ENCODE measurements around the gene CSTF3. TPM values are rescaled to one million over a fixed set of nuclear protein-coding genes. Genes with fewer than 3 reads are reported as not detected.

Gene CSTF3
- total RNA-seq, 2 experiments from 2014 or later: 31.9 to 55.7 TPM

DNA sequence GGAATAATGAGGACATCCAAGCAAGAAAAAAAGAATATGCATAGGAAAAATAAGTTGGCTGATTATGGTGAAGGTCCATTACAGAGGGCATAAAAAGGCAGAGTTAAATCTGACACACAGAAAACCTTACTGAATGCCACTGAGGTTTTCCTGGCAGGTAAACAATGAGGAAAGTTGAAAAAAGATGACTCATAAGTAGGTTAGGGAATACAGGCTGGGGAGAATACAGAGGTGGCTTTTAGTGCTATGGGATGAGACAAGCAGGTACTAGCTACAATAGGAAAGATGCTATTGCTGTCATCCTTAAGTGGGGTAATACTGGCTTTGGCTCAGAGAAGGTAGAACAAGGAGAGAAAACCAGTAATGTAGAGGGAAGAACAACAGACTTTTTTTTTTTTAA, 44.7 kb downstream of the CSTF3 start:
- Histone ChIP-seq H3K36me3 (ENCODE audit: insufficient read depth, low read length) (no peaks in the 10 kb centered on the region), H3K27ac (ENCODE audit: low read depth, low read length, poor library complexity, severe bottlenecking) (no peak overlapping the region), H4K20me1 (ENCODE audit: insufficient read depth, low read length) (no peaks in the 10 kb centered on the region), H3K9me2 (ENCODE audit: insufficient read depth, low read length) (no peaks in the 10 kb centered on the region), H3K9me3 (ENCODE audit: low read length) (no peaks in the 10 kb centered on the region), H3K4me3 (ENCODE audit: low read depth, low read length, poor library complexity, severe bottlenecking) (no peak overlapping the region), H2AFZ (ENCODE audit: low read length) (no peak overlapping the region), H3K4me1 (ENCODE audit: insufficient read depth, low read length, poor library complexity, severe bottlenecking) (no peaks in the 10 kb centered on the region), H3K79me2 (ENCODE audit: insufficient read depth, low read depth, low read length) (no peaks in the 10 kb centered on the region), H3K4me2 (ENCODE audit: low read length) (no peak overlapping the region)
- DNase-seq (ENCODE audit: low spot score): no peak
- intact Hi-C loops (cut with micrococcal nuclease; ENCODE audit: unreplicated experiment): no loop called here
- POLR2A ChIA-PET: no interaction called here
- CTCF ChIA-PET (ENCODE audit: unreplicated experiment): no interaction called here
- TF ChIP-seq, protein P1, sequence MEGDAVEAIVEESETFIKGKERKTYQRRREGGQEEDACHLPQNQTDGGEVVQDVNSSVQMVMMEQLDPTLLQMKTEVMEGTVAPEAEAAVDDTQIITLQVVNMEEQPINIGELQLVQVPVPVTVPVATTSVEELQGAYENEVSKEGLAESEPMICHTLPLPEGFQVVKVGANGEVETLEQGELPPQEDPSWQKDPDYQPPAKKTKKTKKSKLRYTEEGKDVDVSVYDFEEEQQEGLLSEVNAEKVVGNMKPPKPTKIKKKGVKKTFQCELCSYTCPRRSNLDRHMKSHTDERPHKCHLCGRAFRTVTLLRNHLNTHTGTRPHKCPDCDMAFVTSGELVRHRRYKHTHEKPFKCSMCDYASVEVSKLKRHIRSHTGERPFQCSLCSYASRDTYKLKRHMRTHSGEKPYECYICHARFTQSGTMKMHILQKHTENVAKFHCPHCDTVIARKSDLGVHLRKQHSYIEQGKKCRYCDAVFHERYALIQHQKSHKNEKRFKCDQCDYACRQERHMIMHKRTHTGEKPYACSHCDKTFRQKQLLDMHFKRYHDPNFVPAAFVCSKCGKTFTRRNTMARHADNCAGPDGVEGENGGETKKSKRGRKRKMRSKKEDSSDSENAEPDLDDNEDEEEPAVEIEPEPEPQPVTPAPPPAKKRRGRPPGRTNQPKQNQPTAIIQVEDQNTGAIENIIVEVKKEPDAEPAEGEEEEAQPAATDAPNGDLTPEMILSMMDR (conservative IDR thresholded peaks at IDR 0.05; ENCODE audit: low read length): no peak
- no peak for TF ChIP-seq EZH2phosphoT487 (IDR thresholded peaks at IDR 0.05; ENCODE audit: borderline replicate concordance, low read depth, low read length)
- BruUV-seq (replicated peaks): no TSS peak

DNA sequence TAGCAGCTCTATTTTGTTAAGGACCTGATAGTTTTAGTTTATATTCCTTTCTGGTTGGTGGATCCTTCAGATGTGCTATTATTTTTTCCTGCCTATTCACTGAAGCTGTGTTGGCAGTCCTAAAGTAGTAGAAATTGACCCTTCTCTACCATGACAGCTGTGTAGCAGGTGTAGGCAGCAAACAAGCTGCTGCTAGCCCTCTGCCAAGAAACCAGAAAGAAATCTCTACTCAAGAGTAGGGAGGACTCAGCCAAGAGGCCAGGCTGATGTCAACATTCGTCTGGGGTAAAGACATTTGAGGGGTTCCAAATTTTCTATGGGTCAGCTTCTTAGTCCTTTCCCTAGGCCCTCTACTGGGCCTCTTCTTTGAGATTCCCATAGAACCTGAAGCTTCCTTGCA, 51.2 kb downstream of the CSTF3 start:
- intact Hi-C loops (cut with micrococcal nuclease; ENCODE audit: unreplicated experiment): no loop called here
- no TSS peak for BruUV-seq (replicated peaks)
- ChIA-PET CTCF (ENCODE audit: unreplicated experiment) (no interaction called here), POLR2A (interaction anchor here (0.5 to 2.2 kb wide), 5 partner anchors 11 to 65 kb away, joined by 3 to 7 read pairs (median 4); no protein-coding TSS in a partner anchor)
- DNase-seq (ENCODE audit: low spot score): no peak
- H3K4me2 ChIP-seq (ENCODE audit: low read length): no peak overlapping the region
- H3K36me3 ChIP-seq (ENCODE audit: insufficient read depth, low read length): peaks cover 6% of the 10 kb centered on the region; the same call in 1 of the 2 replicates
- H3K79me2 ChIP-seq (ENCODE audit: insufficient read depth, low read depth, low read length): no peaks in the 10 kb centered on the region
- H4K20me1 ChIP-seq (ENCODE audit: insufficient read depth, low read length): no peaks in the 10 kb centered on the region
- H3K9me2 ChIP-seq (ENCODE audit: insufficient read depth, low read length): no peaks in the 10 kb centered on the region
- TF ChIP-seq, protein P1 (conservative IDR thresholded peaks at IDR 0.05; ENCODE audit: low read length): no peak
- TF ChIP-seq EZH2phosphoT487 (IDR thresholded peaks at IDR 0.05; ENCODE audit: borderline replicate concordance, low read depth, low read length): no peak
- H2AFZ ChIP-seq (ENCODE audit: low read length): no peak overlapping the region
- H3K9me3 ChIP-seq (ENCODE audit: low read length): no peaks in the 10 kb centered on the region
- H3K27ac ChIP-seq (ENCODE audit: low read depth, low read length, poor library complexity, severe bottlenecking): no peak overlapping the region
- no peak overlapping the region for H3K4me3 ChIP-seq (ENCODE audit: low read depth, low read length, poor library complexity, severe bottlenecking)
- no peaks in the 10 kb centered on the region for H3K4me1 ChIP-seq (ENCODE audit: insufficient read depth, low read length, poor library complexity, severe bottlenecking)

DNA sequence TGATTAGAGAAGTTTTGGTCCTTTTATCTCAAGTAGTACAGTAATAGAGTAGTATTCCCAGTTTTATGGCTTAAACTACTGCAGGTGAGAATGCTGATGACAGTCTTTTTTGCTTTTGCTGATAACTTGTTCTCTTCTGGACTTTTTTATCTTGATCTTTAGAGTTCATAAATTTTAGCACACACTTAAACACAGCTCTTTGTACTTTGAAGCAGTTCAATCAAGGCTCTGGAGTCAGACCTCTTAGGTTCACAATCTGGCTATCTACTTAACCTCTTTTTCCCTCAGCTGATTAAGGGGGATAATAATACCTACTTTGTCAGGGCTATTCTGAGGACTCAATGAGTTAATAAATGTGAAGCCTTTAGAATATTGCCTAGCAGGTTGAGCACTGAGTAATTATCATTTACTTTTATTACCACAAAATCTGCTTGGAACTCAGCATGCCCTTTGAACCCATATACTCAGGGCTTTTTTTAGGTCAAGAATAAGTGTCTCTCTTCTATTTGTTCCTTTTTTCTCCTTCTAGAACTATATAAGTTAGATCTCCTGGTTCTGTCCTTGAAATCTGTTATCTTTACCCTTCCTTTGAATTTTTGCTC, 51.9 kb downstream of the CSTF3 start:
- Histone ChIP-seq H3K4me3 (ENCODE audit: low read depth, low read length, poor library complexity, severe bottlenecking) (no peak overlapping the region), H3K27ac (ENCODE audit: low read depth, low read length, poor library complexity, severe bottlenecking) (no peak overlapping the region), H3K9me3 (ENCODE audit: low read length) (no peaks in the 10 kb centered on the region), H3K4me2 (ENCODE audit: low read length) (no peak overlapping the region), H3K4me1 (ENCODE audit: insufficient read depth, low read length, poor library complexity, severe bottlenecking) (no peaks in the 10 kb centered on the region), H4K20me1 (ENCODE audit: insufficient read depth, low read length) (no peaks in the 10 kb centered on the region), H3K79me2 (ENCODE audit: insufficient read depth, low read depth, low read length) (no peaks in the 10 kb centered on the region), H3K36me3 (ENCODE audit: insufficient read depth, low read length) (peaks cover 10% of the 10 kb centered on the region; the same call in 1 of the 2 replicates), H2AFZ (ENCODE audit: low read length) (no peak overlapping the region), H3K9me2 (ENCODE audit: insufficient read depth, low read length) (no peaks in the 10 kb centered on the region)
- TF ChIP-seq, protein P1 (conservative IDR thresholded peaks at IDR 0.05; ENCODE audit: low read length): no peak
- TF ChIP-seq EZH2phosphoT487 (IDR thresholded peaks at IDR 0.05; ENCODE audit: borderline replicate concordance, low read depth, low read length): no peak
- intact Hi-C loops (cut with micrococcal nuclease; ENCODE audit: unreplicated experiment): no loop called here
- DNase-seq (ENCODE audit: low spot score): no peak
- POLR2A ChIA-PET: interaction anchor here (2.2 kb wide), 1 partner anchor 16 kb away, joined by 7 read pairs; no protein-coding TSS in a partner anchor
- BruUV-seq (replicated peaks): no TSS peak
- CTCF ChIA-PET (ENCODE audit: unreplicated experiment): no interaction called here

All from OCI-LY7 (cell line).